ENCODE measurements around the gene PJA2. TPM values are rescaled to one million over a fixed set of nuclear protein-coding genes. Genes with fewer than 3 reads are reported as not detected.

The PJA2 gene
- total and polyA plus RNA-seq, 9 of the 15 experiments (the other 6 are each of a cell fraction or from before 2014, with no cell fraction given) = 25.1 to 82.1 (median 50.1) TPM

DNA sequence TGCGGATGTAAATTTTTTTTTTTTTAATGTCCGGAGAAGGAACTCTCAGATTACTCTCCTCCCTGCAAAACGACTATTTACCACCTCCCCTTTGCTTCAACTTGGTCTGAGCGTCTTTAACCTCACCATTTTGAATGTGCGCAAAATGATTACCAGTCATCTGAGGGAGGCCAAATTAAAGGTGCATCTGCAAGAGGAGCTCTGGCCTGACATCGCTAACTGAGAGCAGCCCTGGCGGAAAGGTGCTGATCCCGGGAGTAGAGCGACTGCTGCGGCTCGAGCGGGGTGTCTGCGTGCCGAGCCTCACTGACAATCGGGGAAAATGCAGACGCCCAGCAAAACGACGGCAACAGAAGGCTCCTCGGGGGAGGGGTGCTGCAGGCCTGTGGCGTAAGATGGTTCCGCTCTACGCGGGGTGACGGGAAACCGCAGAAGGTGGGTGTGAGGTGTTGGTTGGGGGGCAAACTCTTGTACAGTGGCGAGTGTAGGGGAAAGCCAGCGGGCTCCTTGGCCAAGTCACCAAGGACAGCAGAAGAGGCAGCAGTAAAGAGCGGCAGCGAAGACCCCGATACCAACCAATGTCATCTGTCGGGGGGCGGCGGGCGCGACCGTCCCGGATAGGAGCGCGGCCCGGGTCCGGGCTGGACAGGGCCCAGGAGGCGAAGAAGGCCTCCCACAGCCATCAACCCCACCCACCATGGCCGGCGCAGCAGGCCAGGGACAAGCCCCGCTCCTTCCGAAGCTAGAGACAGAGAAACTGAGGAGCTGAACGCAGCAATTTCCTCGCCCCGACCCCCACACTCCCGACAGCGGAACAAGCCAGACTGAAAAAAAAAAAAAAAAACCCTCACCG lies 557 bp downstream of the PJA2 start (continued):
- TF ChIP-seq SAP30 (IDR thresholded peaks at IDR 0.05; ENCODE audit: borderline replicate concordance, insufficient read depth, low read depth, low read length, poor library complexity, severe bottlenecking) (peak; percentile 71), PURB (CRISPR knock-in tag; IDR thresholded peaks at IDR 0.05; ENCODE audit: low read depth) (no peak), THRAP3 (IDR thresholded peaks at IDR 0.05; ENCODE audit: borderline replicate concordance) (no peak), ZMIZ1 (IDR thresholded peaks at IDR 0.05; ENCODE audit: low read depth in 2 of 2, low read length in 2 of 2) (no peak), E2F1 (CRISPR knock-in tag; IDR thresholded peaks at IDR 0.05) (no peak), CBX5 (IDR thresholded peaks at IDR 0.05; ENCODE audit: borderline replicate concordance, low read depth) (no peak), WHSC1 (IDR thresholded peaks at IDR 0.05; ENCODE audit: low read length) (no peak), NR3C1 (CRISPR knock-in tag; IDR thresholded peaks at IDR 0.05) (no peak), SIRT6 (IDR thresholded peaks at IDR 0.05; ENCODE audit: low read depth, low read length) (no peak), HDAC8 (tag; IDR thresholded peaks at IDR 0.05) (no peak), HNRNPUL1 (IDR thresholded peaks at IDR 0.05; ENCODE audit: low read length) (no peak), ZNF41 (CRISPR knock-in tag; conservative IDR thresholded peaks at IDR 0.05) (no peak), ZNF75A (CRISPR knock-in tag; IDR thresholded peaks at IDR 0.05) (no peak), RAD21 (CRISPR knock-in tag; conservative IDR thresholded peaks at IDR 0.05 in 1 of 2, IDR thresholded peaks at IDR 0.05 in 1 of 2) (no peak; a peak in 1 of 4 replicates), ZNF76 (CRISPR knock-in tag; IDR thresholded peaks at IDR 0.05; ENCODE audit: borderline replicate concordance) (no peak), SAFB (IDR thresholded peaks at IDR 0.05; ENCODE audit: borderline replicate concordance, low read depth, low read length) (no peak), PRMT5 (CRISPR knock-in tag; IDR thresholded peaks at IDR 0.05) (no peak)
- TF ChIP-seq, protein P1, sequence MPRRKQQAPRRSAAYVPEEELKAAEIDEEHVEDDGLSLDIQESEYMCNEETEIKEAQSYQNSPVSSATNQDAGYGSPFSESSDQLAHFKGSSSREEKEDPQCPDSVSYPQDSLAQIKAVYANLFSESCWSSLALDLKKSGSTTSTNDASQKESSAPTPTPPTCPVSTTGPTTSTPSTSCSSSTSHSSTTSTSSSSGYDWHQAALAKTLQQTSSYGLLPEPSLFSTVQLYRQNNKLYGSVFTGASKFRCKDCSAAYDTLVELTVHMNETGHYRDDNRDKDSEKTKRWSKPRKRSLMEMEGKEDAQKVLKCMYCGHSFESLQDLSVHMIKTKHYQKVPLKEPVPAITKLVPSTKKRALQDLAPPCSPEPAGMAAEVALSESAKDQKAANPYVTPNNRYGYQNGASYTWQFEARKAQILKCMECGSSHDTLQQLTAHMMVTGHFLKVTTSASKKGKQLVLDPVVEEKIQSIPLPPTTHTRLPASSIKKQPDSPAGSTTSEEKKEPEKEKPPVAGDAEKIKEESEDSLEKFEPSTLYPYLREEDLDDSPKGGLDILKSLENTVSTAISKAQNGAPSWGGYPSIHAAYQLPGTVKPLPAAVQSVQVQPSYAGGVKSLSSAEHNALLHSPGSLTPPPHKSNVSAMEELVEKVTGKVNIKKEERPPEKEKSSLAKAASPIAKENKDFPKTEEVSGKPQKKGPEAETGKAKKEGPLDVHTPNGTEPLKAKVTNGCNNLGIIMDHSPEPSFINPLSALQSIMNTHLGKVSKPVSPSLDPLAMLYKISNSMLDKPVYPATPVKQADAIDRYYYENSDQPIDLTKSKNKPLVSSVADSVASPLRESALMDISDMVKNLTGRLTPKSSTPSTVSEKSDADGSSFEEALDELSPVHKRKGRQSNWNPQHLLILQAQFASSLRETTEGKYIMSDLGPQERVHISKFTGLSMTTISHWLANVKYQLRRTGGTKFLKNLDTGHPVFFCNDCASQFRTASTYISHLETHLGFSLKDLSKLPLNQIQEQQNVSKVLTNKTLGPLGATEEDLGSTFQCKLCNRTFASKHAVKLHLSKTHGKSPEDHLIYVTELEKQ (CRISPR knock-in tag; IDR thresholded peaks at IDR 0.05) = no peak
